Stimulated activated CD4-positive, alpha-beta T cell treated with anti-CD3 and anti-CD28 coated beads, Interleukin-4, amount 100 ng/mL, for 24 hours (primary cell): ENCODE results near the gene OR14K1.
"Not testable (repeated sequence)": the region's sequence is repeated elsewhere in the genome, so short reads cannot be mapped to it uniquely, and the experiment has no call there.

ENCODE experiments used
- DNase-seq: peaks from one replicate; pipeline ENCODE4 v3.0.0-alpha.2; 2020

Gene OR14K1

DNA sequence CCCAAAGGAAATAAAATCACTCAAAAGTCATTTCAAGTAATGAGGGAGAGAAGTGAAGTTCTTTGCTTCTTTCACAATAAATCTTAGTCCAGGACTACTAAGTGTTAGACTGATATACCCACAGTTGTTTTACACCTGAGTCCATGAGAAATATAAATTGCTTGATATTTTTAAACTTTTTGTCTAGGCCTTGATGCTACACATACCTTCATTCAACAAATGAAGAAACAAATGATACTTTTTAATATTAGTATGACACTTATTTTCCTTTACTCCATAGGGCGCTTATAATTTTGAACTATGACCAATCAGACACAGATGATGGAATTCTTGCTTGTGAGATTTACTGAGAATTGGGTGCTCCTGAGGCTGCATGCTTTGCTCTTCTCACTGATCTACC, at the start of gene OR14K1:
Gene OR14K1 (plus strand): TSS at position 301 of the 400 bp plus-strand sequence. CDS start 0 bp downstream, at position 301.
- DNase-seq = no peak

DNA sequence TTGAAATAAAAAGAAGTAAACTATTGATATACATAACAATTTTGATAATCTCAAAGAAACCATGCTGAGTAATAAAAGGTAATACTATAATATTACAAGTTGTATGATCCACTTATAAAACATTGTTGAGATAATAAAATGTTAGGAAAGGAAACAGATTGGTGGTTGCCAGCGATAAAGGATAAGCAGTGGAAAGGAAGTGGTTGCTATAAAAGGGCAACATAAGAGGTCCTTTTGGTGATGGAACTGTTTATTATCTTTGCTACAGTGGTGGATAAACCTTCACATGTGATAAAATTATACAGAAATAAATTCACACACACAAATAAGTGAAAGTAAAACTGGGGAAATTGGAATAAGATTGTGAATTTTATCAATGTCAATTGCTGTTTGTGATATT, 37.1 kb upstream of the OR14K1 start:
- no peak for DNase-seq

DNA sequence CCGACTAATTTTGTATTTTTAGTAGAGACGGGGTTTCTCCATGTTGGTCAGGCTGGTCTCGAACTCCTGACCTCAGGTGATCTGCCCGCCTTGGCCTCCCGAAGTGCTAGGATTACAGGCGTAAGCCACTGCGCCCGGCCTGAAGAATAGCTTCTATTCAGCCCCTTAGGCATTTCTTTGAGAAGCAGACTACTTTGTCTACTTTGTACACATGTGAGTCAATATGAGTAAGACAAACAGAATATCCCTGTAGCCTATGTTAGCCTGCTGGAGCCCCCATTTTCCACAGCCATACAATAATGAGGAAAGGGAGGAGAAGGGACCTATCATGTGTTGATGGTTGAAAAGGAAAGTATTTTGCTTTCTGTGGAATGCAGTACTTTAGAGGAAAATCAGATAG, 27.7 kb upstream of the OR14K1 start:
- not testable (repeated sequence) for DNase-seq

DNA sequence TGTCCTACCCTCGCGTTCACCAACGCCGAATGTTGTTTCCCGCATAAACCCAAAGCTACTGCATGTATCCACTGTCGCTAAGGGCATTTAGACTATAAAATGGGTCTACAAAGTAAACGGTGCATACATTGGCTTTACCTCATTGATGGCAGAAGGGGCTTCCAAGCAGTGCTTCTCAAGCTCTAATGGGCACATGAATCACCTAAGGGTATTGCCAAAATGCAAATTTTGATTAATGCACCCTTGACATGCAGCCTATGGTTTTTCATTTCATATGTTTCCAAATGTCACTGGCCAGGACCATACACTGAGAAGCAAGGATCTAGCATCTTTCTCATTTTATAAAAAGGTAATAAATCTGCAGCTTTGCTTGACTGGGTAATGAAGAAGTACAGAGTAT, 24.7 kb upstream of the OR14K1 start:
- DNase-seq = no peak

DNA sequence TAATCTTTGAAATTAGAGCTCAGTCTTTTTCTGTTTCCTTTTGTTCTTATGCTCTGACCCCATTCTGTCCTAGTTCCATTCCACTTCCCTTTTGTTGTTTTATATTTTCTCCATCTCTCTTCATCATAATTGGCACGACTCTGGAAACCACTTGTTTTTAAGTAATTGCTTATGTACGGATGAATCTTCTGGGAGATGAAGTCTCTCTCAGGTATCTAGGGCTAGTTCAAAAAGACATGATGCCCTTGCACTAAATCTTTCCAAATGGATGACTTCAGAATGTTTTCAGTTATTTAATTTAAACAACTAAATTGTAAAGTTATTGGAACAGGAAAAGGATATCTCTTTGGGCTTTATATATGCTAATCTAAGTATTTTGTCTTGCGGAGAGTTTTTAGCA, 21.9 kb upstream of the OR14K1 start, which contains the start of gene OR6F1:
Gene OR6F1 (minus strand): TSS at position 101 of the 400 bp plus-strand sequence. CDS start 3,891 bp downstream, outside the sequence.
- DNase-seq = no peak

DNA sequence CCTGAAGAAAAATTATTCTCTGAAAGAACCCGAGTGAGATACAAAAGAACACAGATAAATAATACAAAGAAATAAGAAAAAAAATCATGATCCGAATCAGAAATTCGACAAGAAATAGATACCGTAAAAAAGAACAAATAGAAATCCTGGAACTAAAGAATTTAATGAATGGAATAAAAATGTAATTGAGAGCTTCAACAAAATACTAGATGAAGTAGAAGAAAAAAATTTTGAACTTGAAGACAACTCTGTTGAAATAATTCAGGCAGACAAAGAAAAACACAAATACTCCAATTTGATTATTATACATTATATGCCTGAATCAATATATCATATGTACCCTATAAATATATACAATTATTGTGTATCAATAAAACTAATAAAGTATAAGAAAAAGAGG, 17.2 kb upstream of the OR14K1 start:
- DNase-seq = no peak

- no peak for DNase-seq
These were observed 2.3 kb downstream of the OR14K1 start for GRCh38 chr1:247740721-247741120.

DNA sequence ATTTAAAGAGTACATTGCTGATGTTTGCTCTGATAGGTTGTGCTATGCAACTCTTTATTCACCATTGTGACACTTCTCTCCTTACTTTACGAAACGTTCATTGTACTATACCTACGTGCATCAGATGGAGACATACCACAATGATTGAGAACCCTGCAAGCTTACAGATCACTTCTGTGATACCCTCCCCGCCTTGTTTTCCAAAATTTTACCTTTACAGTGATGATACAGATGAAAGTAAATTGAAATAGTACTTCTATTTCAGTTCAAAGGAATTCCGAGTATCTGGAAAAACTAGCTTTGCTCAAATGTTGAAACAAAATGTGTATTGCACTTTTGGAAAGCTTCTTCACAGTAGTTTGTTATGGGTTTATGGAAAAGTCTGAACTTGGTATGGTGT, 3.3 kb downstream of the OR14K1 start:
- DNase-seq = no peak

- DNase-seq = not testable (repeated sequence)
These were observed 3.9 kb downstream of the OR14K1 start for GRCh38 chr1:247742215-247742760.

DNA sequence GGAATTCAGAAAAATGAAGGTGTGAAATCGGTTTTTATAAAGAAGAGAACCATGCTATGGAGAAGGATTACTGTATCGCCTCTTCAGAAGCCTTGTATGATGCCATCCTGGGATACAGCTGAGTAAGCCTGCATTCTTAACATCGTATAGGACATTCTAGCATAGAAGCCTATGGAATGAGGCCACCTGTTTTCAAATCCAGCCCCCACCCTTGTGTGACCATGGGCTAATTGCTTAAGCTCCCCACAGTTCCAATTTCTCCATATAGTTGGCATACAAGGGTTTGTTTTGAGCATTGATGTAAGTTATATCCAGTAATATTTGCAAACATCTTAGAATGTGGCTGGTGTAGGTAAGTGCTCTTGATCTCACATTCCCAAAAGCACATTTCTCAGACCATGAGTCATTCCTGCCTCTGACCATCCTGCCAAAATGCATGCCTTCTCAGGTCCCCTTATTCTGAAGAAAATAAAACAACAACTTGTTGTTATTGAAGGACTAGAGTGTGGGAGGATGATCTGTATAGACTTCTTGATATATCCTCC, 8.0 kb downstream of the OR14K1 start:
- DNase-seq = no peak

DNA sequence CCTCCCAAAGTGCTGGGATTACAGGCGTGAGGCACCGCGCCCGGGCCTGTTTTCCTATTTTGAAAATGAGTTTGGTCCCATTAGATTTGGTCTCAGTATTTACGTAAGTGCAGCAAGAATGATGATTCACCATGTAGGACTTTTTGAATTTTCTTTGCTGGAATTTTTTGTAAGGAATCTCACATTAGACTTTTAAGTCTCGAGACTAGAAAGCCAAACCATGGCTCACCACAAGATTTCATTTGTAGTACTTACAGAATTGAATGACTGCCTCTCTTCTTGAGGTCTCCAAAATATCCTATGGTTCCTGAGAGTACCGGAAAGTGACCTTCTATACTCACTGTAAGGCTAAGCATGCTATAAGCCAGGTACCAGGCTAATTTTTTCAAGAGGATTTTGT, 9.2 kb downstream of the OR14K1 start:
- DNase-seq = no peak

DNA sequence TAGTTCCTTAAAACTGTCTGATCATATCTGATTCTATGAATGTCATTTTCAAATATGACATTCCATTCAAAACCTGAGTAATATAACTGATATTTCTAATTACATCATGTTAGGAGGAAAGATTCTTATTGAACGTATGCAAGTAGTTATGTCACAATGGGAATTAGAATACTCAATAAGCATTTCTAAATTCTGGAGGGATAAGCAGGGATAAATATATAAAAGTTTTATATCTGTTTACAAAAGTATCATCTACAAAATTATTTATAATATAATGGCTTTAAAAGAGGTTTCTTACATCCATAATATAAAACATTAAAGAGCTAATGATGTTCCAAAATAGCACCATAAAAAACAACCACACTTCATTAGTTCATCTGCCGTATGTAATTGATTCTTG, 9.6 kb downstream of the OR14K1 start, which contains the start of gene OR14A2:
Gene OR14A2 (minus strand): TSS at position 101 of the 400 bp plus-strand sequence.
- no peak for DNase-seq

GRCh38 chr1:247749870-247750269, 11.5 kb downstream of the OR14K1 start:
- no peak for DNase-seq

- DNase-seq = not testable (repeated sequence)
These were observed 15.9 kb downstream of the OR14K1 start for GRCh38 chr1:247754311-247754710.

DNA sequence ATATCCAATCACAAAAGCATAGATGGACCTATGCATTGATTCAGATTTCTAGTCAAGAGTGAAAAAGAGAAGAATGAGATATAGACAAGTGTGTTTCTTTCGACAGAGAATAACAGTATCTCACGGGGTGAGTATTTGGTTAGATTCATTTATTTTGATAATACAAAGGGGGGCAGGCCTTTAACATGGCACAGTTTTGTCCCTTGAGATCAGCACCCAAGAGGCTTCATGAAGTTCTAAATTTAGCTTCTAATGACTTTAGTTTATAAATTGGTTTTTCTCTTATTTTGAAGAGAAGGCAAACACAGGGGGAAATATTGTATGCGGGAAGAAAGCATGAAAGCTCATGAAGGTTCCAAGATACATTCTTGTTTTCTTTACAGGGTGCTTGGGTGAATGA, 22.0 kb downstream of the OR14K1 start, which contains the start of gene OR1C1:
Gene OR1C1 (minus strand): TSS at position 101 of the 400 bp plus-strand sequence. CDS start 2,150 bp downstream, outside the sequence.
- no peak for DNase-seq

- no peak for DNase-seq
These were observed 31.2 kb downstream of the OR14K1 start for GRCh38 chr1:247769603-247770002.
